Measurements from ENCODE around the gene RBMS3. TPM values are rescaled to one million over a fixed set of nuclear protein-coding genes. Genes with fewer than 3 reads are reported as not detected.

The RBMS3 gene
- total RNA-seq, 1 donor from 2014 or later: 23.7 TPM

DNA sequence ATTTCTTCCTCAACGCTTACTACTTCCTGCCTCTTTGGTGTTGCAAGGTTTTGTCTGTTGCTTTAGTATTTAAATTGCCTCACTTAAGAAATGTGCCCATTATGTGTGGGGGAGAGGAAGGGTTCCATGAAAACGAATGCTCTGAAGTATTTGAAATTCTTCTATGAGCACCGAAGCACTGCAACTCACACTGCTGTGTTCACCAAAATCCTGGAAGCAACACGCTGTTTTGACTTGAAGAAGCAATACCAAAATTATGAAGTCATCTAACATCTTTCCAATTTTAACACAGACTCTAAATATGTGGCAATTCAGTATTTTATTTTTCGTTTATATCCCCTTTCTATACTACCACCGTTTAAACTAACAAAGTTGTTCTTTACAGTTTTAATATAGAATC is 101.5 kb downstream of the RBMS3 start:
- Histone ChIP-seq H3K27me3 (ENCODE audit: control insufficient read depth, insufficient read depth, low read length) (no peaks in the 10 kb centered on the region), H3K36me3 (ENCODE audit: control insufficient read depth, insufficient read depth, low read length) (no peaks in the 10 kb centered on the region), H3K4me3 (ENCODE audit: low read depth, low read length) (no peak overlapping the region)
- TF ChIP-seq, protein P1, sequence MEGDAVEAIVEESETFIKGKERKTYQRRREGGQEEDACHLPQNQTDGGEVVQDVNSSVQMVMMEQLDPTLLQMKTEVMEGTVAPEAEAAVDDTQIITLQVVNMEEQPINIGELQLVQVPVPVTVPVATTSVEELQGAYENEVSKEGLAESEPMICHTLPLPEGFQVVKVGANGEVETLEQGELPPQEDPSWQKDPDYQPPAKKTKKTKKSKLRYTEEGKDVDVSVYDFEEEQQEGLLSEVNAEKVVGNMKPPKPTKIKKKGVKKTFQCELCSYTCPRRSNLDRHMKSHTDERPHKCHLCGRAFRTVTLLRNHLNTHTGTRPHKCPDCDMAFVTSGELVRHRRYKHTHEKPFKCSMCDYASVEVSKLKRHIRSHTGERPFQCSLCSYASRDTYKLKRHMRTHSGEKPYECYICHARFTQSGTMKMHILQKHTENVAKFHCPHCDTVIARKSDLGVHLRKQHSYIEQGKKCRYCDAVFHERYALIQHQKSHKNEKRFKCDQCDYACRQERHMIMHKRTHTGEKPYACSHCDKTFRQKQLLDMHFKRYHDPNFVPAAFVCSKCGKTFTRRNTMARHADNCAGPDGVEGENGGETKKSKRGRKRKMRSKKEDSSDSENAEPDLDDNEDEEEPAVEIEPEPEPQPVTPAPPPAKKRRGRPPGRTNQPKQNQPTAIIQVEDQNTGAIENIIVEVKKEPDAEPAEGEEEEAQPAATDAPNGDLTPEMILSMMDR (IDR thresholded peaks at IDR 0.05; ENCODE audit: insufficient read depth, low read length, poor library complexity, severe bottlenecking): no peak
- no peak for DNase-seq (ENCODE audit: low read depth)

DNA sequence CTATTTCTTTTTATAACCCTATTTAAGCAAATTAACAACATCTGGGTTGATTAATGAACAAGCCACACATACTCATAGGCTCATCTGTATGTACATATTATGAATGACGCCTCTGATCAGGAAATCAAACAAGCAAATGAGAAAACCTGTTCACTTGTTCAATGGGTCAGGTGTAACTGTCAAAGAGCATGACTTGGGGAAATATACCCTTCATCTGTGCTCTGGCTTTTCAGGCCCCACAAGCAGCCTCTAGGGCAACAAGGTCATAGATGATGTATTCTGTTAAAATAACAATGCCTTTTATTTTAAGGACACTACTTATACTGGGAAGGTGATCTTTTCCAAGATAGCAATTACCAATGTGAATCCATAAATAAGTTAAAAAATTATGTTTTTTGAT is 102.0 kb downstream of the RBMS3 start:
- no peak for DNase-seq (ENCODE audit: low read depth)
- TF ChIP-seq, protein P1 (IDR thresholded peaks at IDR 0.05; ENCODE audit: insufficient read depth, low read length, poor library complexity, severe bottlenecking): no peak
- H3K4me3 ChIP-seq (ENCODE audit: low read depth, low read length): no peak overlapping the region
- H3K36me3 ChIP-seq (ENCODE audit: control insufficient read depth, insufficient read depth, low read length): no peaks in the 10 kb centered on the region
- H3K27me3 ChIP-seq (ENCODE audit: control insufficient read depth, insufficient read depth, low read length): no peaks in the 10 kb centered on the region

DNA sequence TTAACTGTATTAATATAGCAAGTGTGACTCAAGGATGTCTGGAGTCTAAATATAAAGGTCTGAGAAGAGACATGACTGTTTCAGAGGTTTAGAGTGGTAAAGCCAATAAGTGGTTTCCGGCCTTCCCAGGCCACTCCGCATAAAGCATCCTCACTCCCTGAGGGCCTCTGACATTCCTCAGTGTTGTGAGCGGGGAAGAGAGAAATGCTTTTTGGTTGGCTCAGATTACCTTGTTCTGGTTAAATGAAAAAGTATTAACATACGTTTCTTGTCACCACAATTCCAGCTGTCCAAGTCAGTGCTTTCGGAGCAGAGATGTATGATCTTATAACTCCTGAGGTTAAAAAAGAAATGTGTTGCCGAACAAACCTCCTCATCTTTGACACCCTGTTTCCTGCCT is 103.8 kb downstream of the RBMS3 start:
- no peaks in the 10 kb centered on the region for H3K27me3 ChIP-seq (ENCODE audit: control insufficient read depth, insufficient read depth, low read length)
- no peaks in the 10 kb centered on the region for H3K36me3 ChIP-seq (ENCODE audit: control insufficient read depth, insufficient read depth, low read length)
- TF ChIP-seq, protein P1 (IDR thresholded peaks at IDR 0.05; ENCODE audit: insufficient read depth, low read length, poor library complexity, severe bottlenecking): no peak
- H3K4me3 ChIP-seq (ENCODE audit: low read depth, low read length): no peak overlapping the region
- peak; percentile 29 for DNase-seq (ENCODE audit: low read depth)

DNA sequence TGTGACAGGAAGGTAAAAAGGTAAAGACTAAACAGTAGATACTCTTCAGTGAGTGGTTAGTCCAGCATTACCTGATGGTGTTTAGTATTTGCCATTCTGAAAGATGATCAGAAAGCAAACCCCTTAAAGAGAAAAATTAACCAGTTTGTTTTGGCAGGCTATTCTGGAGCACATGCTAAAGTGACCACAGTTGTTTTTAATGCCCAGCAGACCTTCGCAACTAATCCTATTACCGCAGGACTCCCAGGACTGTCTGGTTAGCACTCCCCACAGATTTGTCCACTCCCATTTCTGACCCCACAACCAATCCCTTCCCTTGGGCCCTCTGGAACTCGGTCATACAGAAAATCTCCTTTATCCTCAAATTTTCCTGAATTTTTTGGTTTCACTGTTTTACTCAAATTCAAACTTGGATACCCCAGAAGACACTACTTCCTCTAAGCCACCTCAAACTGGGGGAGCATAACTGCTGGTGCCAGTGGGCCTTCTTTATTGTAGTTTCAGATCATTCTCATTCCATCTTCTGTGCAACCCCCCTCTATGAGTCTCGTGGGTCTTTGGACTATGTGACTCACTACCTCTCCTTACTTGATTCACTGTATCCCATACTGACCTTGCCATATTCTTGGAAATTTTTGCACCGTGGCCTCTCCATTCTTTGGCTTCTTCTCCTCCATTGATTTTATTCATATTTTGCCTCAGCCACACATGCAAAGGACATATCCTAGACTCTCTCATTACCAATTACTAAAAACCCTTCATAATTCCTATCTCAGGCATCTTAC is 104.4 kb downstream of the RBMS3 start:
- H3K36me3 ChIP-seq (ENCODE audit: control insufficient read depth, insufficient read depth, low read length): no peaks in the 10 kb centered on the region
- H3K27me3 ChIP-seq (ENCODE audit: control insufficient read depth, insufficient read depth, low read length): no peaks in the 10 kb centered on the region
- DNase-seq (ENCODE audit: low read depth): peak; percentile 51
- no peak overlapping the region for H3K4me3 ChIP-seq (ENCODE audit: low read depth, low read length)
- TF ChIP-seq, protein P1 (IDR thresholded peaks at IDR 0.05; ENCODE audit: insufficient read depth, low read length, poor library complexity, severe bottlenecking): no peak

DNA sequence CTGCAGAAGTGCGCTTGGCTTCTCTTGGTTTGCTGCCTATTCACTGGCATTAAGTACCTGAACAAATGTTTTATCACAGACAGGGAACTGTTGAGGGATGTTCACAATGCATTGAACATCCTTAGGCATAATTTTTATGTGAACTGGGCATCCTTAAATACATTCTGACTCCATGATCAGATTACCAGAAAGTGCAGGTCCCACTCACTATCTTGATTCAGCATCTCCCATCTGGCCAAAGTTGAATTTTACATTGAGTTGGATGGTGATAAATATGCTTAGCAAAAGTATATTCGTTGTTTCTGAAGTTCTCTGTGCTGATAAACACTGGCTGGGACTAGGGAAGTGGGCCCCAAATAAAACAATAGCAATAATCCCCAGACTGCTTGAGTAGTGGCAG is 108.5 kb downstream of the RBMS3 start:
- Histone ChIP-seq H3K4me3 (ENCODE audit: low read depth, low read length) (no peak overlapping the region), H3K36me3 (ENCODE audit: control insufficient read depth, insufficient read depth, low read length) (no peaks in the 10 kb centered on the region), H3K27me3 (ENCODE audit: control insufficient read depth, insufficient read depth, low read length) (no peaks in the 10 kb centered on the region)
- DNase-seq (ENCODE audit: low read depth): no peak
- TF ChIP-seq, protein P1 (IDR thresholded peaks at IDR 0.05; ENCODE audit: insufficient read depth, low read length, poor library complexity, severe bottlenecking): no peak
